ENCODE measurements around the gene ITSN1. TPM values are rescaled to one million over a fixed set of nuclear protein-coding genes. Genes with fewer than 3 reads are reported as not detected.
"Not testable (repeated sequence)": the region's sequence is repeated elsewhere in the genome, so short reads cannot be mapped to it uniquely, and the experiment has no call there.

ITSN1 gene
- total RNA-seq, 1 donor: 3.5 TPM

- DNase-seq (ENCODE audit: low read depth in 2 of 3, low spot score in 2 of 3): no peak
Observed at GRCh38 chr21:33650929-33651509, 8.7 kb downstream of the ITSN1 start.

- no peak for DNase-seq (ENCODE audit: low read depth in 2 of 3, low spot score in 2 of 3)
Observed at GRCh38 chr21:33651965-33652680, 9.8 kb downstream of the ITSN1 start.

- no peak for DNase-seq (ENCODE audit: low read depth in 2 of 3, low spot score in 2 of 3)
Observed at GRCh38 chr21:33654412-33654811, 12.1 kb downstream of the ITSN1 start.

- DNase-seq (ENCODE audit: low read depth in 2 of 3, low spot score in 2 of 3): no peak
Observed at GRCh38 chr21:33655588-33656221, 13.4 kb downstream of the ITSN1 start.

- peak in 1 of 3 donors; percentile 4 for DNase-seq (ENCODE audit: low read depth in 2 of 3, low spot score in 2 of 3)
Observed at GRCh38 chr21:33657124-33657820, 15.0 kb downstream of the ITSN1 start.

- DNase-seq (ENCODE audit: low read depth in 2 of 3, low spot score in 2 of 3): no peak
Observed at GRCh38 chr21:33658919-33659567, 16.7 kb downstream of the ITSN1 start.

GRCh38 chr21:33659568-33659949, 17.3 kb downstream of the ITSN1 start:
- DNase-seq (ENCODE audit: low read depth in 2 of 3, low spot score in 2 of 3): no peak

GRCh38 chr21:33660406-33660805, 18.1 kb downstream of the ITSN1 start:
- DNase-seq (ENCODE audit: low read depth in 2 of 3, low spot score in 2 of 3): no peak

GRCh38 chr21:33661146-33661545, 18.8 kb downstream of the ITSN1 start:
- DNase-seq (ENCODE audit: low read depth in 2 of 3, low spot score in 2 of 3): no peak

GRCh38 chr21:33662046-33662445, 19.7 kb downstream of the ITSN1 start:
- DNase-seq (ENCODE audit: low read depth in 2 of 3, low spot score in 2 of 3): no peak

GRCh38 chr21:33663241-33663640, 20.9 kb downstream of the ITSN1 start:
- DNase-seq (ENCODE audit: low read depth in 2 of 3, low spot score in 2 of 3): no peak

- DNase-seq (ENCODE audit: low read depth in 2 of 3, low spot score in 2 of 3): no peak
Observed at GRCh38 chr21:33664135-33664534, 21.8 kb downstream of the ITSN1 start.

- no peak for DNase-seq (ENCODE audit: low read depth in 2 of 3, low spot score in 2 of 3)
Observed at GRCh38 chr21:33666153-33666552, 23.9 kb downstream of the ITSN1 start.

- no peak for DNase-seq (ENCODE audit: low read depth in 2 of 3, low spot score in 2 of 3)
Observed at GRCh38 chr21:33667636-33668035, 25.3 kb downstream of the ITSN1 start.

GRCh38 chr21:33668180-33668579, 25.9 kb downstream of the ITSN1 start:
- DNase-seq (ENCODE audit: low read depth in 2 of 3, low spot score in 2 of 3): no peak

GRCh38 chr21:33668620-33669019, 26.3 kb downstream of the ITSN1 start:
- DNase-seq (ENCODE audit: low read depth in 2 of 3, low spot score in 2 of 3): no peak

- DNase-seq (ENCODE audit: low read depth in 2 of 3, low spot score in 2 of 3): no peak
Observed at GRCh38 chr21:33670076-33670978, 28.0 kb downstream of the ITSN1 start.

GRCh38 chr21:33673473-33673872, 31.2 kb downstream of the ITSN1 start:
- DNase-seq (ENCODE audit: low read depth in 2 of 3, low spot score in 2 of 3): no peak

GRCh38 chr21:33674226-33674625, 31.9 kb downstream of the ITSN1 start:
- DNase-seq (ENCODE audit: low read depth in 2 of 3, low spot score in 2 of 3): no peak

- not testable (repeated sequence) for DNase-seq (ENCODE audit: low read depth in 2 of 3, low spot score in 2 of 3)
Observed at GRCh38 chr21:33676666-33677065, 34.4 kb downstream of the ITSN1 start.

All from hematopoietic multipotent progenitor cell (in vitro differentiated cells).